ENCODE measurements around the gene NRXN3.

DNA sequence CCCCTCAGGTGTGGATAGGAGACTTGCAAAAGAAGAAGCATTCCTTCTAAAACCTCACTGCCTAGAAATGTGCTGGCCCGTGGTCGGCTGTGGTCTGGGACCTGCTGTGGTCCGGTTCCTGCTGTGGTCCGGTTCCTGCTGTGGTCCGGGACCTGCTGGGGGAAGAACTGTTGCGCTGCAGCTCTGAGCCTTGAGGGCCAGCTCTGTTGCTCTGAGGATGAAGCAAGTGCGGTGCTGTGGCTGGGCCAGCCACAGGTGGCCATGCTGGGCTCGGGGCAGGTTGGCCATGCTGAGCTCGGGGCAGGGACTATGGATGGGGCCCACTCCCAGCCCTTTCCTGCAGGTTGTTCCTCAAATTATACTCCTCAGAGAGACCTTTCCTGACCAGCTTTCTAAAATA, 5.2 kb downstream of the NRXN3 start:
- TF ChIP-seq, protein P1, sequence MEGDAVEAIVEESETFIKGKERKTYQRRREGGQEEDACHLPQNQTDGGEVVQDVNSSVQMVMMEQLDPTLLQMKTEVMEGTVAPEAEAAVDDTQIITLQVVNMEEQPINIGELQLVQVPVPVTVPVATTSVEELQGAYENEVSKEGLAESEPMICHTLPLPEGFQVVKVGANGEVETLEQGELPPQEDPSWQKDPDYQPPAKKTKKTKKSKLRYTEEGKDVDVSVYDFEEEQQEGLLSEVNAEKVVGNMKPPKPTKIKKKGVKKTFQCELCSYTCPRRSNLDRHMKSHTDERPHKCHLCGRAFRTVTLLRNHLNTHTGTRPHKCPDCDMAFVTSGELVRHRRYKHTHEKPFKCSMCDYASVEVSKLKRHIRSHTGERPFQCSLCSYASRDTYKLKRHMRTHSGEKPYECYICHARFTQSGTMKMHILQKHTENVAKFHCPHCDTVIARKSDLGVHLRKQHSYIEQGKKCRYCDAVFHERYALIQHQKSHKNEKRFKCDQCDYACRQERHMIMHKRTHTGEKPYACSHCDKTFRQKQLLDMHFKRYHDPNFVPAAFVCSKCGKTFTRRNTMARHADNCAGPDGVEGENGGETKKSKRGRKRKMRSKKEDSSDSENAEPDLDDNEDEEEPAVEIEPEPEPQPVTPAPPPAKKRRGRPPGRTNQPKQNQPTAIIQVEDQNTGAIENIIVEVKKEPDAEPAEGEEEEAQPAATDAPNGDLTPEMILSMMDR (IDR thresholded peaks at IDR 0.05) = no peak
- TF ChIP-seq EZH2 (IDR thresholded peaks at IDR 0.05) = no peak
